NK-92 treated with Interleukin-12 subunit alpha and Interleukin-12 subunit beta, amount 100 ng/mL, for 24 hours (cell line): ENCODE results near the gene NLN.
A peak's percentile ranks its signal among the peaks of the same experiment; 100 is the strongest.
"Not testable (repeated sequence)": the region's sequence is repeated elsewhere in the genome, so short reads cannot be mapped to it uniquely, and the experiment has no call there.

Source experiments
- DNase-seq: peaks from one replicate; lab custom pipeline; 2025; lab: John Stamatoyannopoulos, UW

The NLN gene

DNA sequence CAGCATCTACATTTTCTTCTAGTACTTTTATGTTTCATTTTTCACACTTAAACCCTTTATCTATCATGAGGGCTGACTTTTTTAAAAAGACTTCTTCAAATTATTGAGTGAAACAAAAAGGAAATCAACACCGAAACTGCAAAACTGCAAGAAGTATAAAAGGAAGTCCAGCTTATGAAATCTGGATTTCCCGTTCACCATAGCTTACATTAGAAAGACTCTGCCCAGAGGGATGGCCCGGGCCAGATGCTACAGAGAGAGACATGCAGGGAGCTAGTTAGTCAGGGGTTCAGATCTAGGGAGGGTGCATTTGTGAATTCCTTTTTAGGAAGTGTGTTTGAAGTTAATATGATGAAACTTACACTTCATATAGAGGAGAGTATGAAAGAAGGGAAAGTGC lies 10.0 kb downstream of the NLN start:
- not testable (repeated sequence) for DNase-seq

DNA sequence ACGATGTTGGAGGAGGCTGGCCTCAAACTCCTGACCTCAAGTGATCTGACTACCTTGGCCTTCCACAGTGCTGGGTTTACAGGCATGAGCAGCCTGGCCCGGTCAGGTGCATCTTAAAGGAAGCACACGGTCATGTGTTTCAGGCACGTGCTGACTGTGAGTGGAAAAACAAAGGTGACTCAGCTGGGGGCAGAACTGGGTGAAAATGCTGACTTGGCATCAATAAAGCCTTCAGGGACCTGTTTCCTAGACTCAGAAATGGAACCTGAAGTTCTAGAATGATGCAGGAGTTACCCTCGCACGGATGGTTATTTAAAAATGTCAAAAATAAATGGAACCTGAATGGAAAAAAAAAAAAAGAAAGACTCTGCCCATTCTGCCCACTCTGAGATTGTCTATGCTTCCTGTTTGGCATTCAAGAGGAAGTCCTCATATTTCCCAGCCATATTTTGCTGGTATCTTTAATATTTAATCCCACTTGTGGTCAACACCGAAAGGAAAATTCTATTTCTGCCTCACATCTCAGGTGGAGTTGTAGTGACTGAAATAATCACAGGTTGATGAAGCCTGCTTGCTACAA lies 12.3 kb downstream of the NLN start:
- DNase-seq = not testable (repeated sequence)

DNA sequence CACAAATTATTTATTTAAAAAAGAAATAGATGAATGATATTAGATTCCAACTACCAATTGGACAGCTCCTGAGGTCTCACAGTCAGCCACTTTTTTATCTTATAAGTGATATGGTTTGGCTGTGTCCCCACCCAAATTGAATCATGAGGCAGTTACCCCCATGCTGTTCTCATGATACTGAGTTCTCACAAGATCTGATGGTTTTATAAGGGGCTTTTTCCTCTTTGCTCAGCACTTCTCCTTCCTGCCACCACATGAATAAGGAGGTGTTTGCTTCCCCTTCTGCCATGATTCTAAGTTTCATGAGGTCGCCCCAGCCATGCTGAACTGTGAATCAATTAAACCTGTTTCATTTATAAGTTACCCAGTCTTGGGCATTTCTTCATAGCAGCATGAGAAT lies 12.9 kb downstream of the NLN start:
- no peak for DNase-seq

DNA sequence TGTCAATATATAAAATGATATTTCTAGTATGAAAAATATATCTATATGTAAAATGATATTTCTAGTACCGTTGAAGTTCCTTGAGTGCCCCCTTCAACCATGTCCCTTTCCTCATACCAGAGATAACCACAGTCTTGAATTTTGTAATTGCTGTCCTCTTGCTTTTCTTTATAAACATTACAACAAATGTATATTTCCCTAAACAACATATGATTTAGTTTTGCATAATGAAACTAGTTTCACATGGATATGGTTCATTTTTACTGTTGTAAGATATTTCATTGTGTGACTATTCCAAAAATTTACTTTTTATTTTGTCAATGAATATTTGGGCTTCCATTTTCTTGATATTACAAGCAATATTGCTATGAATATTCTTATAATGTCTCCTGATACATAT lies 14.0 kb downstream of the NLN start:
- no peak for DNase-seq

DNA sequence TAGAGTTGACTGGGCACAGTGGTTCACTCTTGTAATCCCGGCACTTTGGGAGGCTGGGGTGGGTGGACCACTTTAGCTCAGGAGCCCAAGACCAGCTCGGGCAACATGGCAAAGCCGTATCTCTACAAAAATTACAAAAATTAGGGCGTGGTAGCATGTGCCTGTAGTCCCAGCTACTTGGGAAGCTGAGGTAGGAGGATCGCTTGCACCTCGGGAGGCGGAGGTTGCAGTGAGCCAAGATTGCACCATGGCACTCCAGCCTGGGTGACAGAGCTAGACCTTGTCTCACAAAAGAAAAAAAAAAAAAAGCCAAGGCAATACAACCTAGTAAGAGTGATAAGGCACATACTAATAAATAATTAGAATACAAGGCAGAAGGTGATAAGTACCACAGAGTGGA lies 15.8 kb downstream of the NLN start:
- DNase-seq = no peak

DNA sequence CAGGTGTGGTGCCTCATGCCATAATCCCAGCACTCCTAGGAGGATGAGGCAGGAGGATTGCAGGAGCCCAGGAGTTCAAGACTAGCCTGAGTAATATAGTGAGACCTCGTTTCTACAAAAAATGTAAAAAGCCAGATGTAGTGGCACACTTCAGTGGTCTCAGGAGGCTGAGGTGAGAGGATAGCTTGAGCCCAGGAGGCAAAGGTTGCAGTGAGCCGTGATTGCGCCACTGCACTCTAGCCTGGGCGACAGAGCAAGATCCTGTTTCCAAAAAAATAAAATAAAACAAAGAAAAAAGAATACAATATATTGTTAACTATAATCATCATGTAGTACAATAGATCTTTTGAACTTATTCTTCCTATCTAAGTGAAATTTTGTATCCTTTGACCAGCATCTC lies 16.3 kb downstream of the NLN start:
- DNase-seq = no peak

DNA sequence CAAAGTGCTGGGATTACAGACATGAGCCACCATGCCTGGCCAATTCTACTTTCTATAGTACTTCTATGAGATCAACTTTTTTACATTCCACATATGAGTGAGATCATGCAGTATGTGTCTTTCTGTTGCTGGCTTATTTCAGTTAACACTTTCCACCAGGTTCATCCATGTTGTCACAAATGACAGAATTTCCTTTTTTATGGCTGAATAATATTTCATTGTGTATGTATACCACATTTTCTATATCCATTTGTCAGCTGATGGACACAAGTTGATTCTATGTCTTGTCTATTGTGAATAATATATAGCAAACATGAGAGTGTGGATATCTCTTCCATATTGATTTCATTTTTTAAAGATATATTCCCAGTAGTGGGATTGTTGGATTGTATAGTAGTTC lies 17.2 kb downstream of the NLN start:
- DNase-seq = no peak

DNA sequence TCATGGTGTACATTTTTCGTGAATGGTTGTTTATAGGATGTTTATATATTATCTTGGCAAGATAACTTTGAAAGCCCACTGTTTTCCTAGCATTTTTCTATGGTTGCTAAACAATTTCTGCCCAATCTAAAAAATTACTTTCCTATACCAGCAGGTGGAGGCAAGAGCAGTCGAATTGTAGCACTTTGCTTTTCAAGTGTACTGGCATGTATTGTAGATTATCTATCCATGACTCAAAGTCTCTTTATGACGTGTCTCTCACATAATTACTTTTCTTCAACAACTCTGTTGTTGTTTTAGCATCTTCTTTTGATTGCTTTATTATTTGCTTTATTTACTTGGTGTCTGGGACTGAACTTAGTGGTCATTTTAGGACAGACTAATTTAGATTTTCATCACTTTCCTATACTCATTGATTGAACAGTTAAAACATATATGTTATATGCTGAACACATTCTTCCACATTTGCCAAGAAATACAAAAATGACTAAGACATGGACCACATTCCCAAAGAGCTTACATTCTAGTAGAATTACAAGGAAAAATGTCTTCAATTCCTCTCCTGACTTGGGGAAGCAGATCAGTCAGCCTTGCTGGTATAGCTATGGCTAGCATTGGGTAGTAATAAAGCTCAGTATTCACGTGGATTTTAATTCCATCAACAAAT lies 20.7 kb downstream of the NLN start:
- no peak for DNase-seq

DNA sequence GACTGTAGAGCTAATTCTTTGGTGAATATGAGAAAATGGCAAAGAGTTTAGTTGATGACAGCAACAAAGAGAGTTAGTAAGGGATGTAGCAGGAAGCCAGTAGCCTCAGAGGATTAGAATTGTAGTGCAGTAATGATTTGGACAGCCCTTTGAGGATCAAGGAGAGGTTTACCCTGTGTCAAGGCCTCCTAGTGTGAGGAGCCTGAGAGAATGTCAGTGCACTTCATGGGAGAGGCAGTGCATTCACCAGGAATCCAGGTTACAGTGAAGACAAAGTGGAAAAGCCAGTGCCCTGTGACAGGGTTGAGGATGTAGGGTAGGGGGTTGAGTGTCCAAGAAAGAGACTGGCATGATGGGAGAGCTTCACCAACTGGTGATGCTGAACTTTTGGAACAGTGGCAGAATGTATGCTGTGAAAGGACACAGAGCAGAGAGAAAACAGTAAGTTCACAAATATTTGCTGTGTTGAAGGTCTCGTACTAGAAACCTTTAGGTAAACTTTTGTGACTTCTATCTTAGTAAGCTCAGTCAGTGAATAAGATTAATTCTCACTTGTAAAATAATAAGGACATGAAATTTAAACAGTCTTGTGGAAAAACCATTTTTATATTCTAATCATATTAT lies 27.3 kb downstream of the NLN start:
- no peak for DNase-seq

DNA sequence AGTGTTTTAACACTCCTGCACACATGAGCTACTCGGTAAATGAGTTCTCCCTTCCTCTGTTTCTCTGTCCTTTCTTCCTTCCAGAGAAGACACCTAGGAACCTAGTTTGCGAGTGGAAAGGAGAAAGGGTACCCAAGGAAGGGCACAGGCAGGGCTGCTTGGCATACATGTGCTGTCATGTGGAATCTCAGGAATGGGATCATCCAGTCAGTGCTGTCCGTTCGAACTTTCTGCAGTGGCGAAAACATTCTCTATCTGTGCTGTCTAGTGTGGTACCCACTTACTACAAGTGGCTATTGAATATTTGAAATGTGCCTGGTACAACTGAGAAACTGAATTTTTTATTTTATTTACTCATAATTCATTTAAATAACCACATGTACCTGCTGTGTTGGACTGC lies 28.0 kb downstream of the NLN start:
- DNase-seq = no peak

DNA sequence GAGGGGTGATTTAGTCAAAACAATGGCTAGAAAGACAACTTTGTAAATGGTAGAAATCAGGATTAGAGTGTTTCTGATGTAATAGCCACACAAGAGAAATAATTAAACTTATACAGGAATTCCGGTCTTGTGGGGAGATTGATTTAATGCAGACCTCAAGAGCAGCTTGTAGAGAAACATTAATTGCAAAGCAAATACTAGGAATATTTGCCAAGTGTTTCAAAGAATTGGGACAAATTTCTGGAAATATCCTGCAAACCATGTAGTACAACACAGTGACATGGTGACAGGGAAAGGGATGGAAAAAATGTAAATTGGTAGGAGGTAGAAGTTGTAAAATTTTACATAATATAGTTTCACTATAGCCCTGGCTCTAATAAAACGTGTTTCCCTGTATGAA lies 28.9 kb downstream of the NLN start:
- DNase-seq = no peak

DNA sequence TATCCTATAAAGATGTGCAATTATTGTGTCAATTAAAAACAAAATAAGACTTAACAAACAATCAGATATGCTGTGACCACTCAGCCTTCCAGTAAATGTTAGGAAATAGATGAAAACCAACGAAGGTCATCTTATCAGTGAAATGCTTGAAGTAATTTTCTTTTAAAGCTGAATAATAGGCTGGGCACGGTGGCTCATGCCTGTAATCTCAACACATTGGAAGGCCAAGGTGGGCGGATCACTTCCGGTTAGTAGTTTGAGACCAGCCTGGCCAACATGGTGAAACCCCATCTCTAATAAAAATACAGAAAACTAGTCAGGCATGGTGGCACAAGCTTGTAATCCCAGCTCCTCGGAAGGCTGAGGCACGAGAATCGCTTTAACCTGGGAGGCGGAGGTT lies 31.2 kb downstream of the NLN start:
- no peak for DNase-seq

DNA sequence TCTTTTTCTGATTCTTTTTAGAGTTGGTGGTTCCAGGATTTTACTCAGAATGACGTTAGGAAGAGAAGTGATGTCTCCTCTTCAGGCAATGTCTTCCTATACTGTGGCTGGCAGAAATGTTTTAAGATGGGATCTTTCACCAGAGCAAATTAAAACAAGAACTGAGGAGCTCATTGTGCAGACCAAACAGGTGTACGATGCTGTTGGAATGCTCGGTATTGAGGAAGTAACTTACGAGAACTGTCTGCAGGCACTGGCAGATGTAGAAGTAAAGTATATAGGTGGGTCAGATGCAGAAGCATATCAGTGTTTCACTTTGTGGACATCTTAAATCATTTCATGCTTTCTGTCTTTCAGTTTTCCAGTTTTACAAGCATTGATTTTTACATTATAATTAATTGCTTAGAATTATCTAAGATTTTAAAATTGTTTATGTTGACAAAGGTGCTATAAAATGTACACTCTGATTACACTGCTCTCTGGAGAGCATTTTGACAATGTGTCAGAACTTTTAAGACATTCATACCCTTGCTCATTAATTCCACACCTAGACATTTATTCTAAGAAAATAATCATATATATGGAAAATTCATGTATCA lies 36.6 kb downstream of the NLN start:
- DNase-seq = no peak

DNA sequence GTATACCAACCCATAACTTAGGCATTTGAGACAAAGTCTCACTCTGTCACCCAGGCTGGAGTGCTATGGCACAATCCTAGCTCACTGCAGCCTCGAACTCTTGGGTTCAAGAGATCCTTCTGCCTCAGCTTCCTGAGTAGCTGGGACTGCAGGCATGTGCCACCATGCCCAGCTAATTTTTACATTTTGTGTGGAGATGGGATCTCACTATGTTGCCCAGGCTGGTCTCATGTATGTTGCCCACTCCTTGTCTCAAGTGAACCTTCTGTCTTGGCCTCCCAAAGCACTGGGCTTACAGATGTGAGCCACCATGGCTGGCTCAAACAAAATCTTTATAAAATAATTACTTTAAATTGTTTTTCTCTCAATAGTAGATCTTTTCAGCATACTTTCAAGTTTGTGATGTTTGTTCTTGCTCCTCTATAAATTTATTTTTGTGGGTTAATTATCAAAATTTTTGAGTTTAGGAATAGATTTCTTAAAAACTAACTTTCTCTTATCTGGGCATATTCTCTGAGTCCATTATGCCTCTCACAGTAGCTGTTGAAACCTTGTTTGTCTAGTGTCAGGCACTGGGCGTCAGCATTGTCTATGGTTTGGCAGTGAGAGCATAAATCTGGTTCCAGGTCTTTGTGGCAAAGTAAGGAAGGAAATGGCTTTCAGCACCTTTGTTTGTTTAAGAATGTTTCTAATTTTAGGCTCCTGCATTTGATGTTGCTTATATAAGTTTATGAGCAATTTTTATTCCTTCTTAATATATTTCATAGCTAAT lies 38.7 kb downstream of the NLN start:
- DNase-seq = peak; percentile 36

DNA sequence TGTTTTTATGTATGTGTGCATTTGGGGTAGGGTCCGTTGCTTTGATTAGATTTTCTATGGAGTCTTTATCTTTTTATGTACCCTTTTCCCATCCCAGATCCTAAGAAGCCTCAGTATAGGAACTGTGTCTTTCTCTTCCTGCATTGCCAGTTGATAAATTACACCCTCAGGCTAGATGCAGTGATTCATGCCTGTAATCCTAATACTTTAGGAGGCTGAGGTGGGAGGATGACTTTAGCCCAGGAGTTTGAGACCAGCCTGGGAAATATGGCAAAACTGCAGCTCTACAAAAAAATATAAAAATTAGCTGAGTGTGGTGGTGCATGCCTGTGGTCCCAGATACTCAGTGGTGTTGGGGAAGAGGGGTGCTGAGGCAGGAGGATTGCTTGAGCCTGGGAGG lies 40.2 kb downstream of the NLN start:
- DNase-seq = no peak

DNA sequence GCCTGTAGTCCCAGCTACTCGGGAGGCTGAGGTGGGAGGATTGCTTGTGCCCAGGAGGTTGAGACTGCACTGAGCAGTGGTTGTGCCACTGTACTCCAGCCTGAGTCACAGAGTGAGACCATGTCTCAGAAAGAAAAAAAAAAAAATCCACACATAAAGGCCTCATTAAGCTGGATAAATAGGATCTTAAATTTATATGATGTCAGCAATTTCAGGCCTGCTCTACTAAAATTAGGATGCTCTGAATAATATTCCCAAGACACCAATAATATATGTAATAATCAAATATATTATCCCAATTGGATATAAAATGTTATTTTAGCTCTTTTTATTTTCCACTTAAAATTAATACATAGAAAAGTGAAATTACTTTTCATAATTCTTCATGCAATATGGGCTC lies 43.6 kb downstream of the NLN start:
- DNase-seq = no peak

DNA sequence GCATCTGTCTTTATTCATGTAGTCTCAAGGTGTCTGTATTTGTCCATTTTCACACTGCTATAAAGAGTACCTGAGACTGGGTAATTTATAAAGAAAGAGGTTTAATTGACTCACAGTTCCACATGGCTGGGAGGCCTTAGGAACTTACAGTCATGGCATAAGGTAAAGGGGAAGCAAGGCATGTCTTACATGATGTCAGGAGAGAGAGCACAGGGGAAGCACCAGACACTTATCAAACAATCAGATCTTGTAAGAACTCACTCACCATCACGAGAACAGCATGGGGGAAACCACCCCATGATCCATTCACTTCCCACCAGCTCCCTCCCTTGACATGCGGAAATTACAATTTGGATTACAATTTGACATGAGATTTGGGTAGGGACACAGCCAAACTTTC lies 44.2 kb downstream of the NLN start:
- DNase-seq = no peak

DNA sequence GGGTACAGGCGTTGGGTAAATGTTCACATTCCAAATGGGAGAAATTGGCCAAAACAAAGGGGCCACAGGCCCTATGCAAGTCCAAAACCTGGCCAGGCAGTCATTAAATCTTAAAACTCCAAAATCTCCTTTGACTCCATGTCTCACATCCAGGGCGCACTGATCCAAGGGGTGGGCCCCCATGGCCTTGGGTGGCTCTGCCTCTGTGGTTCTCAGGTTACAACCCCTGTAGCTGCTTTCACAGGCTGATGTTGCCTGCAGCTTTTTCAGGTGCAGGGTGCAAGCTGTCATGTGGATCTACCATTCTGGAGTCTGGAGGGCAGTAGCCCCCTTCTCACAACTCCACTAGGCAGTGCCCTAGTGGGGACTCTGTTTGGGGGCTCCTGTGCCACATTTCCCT lies 44.8 kb downstream of the NLN start:
- DNase-seq = no peak

DNA sequence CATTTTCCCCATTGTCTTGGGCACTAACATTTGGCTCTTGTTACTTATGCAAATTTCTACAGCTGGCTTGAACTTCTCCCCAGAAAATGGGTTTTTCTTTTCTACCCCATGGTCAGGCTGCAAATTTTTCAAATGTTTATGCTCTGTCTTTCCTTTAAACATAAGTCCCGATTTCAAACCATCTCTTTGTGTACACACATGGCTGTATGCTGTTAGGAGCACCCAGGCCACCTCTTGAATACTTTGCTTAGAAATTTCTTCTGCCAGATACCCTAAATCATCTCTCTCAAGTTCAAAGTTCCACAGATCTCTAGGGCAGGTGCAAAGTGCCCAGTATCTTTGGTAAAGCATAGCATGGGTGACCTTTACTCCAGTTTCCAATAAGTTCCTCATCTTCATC lies 45.6 kb downstream of the NLN start:
- DNase-seq = no peak

DNA sequence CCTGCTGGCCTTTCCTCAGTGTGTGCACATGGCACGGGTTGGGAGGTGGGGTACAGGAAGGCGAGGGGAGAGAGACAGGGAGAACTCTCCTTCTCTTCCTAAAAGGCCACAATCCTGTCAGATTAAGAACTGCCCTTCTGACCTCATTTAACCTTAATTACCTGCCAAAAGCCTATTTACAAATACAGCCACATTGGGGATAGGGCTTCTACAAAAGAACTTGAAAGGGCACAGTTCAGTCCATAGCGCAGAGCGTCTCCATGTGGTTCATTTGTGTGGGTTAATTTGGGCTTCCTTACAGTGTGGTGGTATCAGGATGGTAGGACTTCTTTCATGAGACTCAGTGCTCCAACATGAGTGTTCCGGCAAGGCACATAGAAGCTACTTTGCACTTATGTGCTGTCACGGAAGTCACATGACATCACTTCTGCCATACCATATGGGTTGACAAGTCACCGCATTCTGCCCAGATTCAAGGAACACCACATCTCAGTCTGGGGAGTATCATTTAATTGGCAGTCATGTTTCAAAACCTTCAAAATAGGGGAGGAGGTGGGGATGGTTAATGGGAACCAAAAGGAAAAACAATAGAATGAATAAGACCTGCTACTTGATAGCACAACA lies 46.8 kb downstream of the NLN start:
- no peak for DNase-seq

DNA sequence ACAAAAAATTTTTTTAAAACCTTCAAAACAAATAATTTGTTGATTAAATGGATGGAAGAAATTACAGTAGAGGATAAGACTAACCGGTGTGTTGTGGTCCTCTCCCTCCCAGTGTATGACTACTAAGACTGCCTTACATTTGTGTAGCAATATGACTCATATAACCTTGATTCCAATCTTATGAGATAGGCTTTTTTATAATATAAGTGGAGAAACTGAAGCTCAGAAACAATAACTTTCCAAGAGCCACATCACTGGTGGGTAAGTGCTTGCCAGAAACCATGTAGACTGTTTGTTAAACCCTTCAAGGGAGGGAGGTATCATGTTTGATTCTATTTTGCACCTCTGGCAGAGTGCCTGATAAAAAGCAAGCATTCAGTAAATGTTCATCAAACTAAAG lies 47.5 kb downstream of the NLN start:
- no peak for DNase-seq

DNA sequence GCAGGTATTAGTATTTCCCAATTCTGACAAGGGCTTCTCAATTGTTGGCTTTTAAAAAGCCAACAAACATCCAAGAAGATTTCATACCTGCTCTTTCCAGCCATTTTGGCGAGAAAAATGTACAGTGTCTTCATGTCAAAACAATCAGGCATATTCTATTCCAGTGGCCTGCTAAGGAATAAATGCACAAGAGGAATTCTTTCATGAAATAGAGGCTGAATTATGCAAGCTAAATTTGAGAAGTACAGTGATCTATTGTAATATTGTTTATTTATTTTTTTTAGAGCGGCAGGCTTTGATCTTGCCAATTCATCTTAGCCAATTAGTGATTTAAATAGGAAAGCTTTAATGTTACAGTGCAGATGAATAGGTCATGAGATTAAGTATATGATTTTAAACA lies 49.3 kb downstream of the NLN start:
- no peak for DNase-seq
